HCT116 (cell line): ENCODE data around the gene CTAGE1. TPM values are rescaled to one million over a fixed set of nuclear protein-coding genes. Genes with fewer than 3 reads are reported as not detected.

ENCODE experiments used
- ATAC-seq: fragments of 200-7000 bp; cut with Tn5 transposase; 2 replicates; pipeline ENCODE4 v1.9.1; 2020; ENCODE audit warnings: mild to moderate bottlenecking, moderate library complexity
- BruUV-seq: library from RNA; stranded (reverse); fragments of 400-500 nt; replicated peaks from 2 replicates; lab custom pipeline; 2021; lab: Mats Ljungman, UMichigan
- CTCF ChIA-PET: fragments of 300-600 bp; sonication (Branson Sonifier 250); formaldehyde crosslinking; loops from one replicate; lab custom pipeline; 2021; ENCODE audit warnings: antibody characterized with exemption; lab: Charles Lee
- POLR2A ChIA-PET: fragments of 300-600, 350-600 bp; sonication (Branson Sonifier 250); formaldehyde crosslinking; loops from one replicate; lab custom pipeline; 2021; ENCODE audit warnings: antibody characterized with exemption; lab: Charles Lee
- RAD21 ChIA-PET, 2 experiments: fragments of 300-600 bp; sonication (Branson Sonifier 250); formaldehyde crosslinking; loops; one replicate each; lab custom pipeline; 2023; ENCODE audit warnings: low total read pairs in 2 of 2; ENCODE audit not compliant: uncharacterized antibody in 2 of 2, unreplicated experiment in 2 of 2, low non-redundant PET in 1 of 2; lab: Charles Lee
- DNase-seq: peaks from one replicate; pipeline ENCODE4 v3.0.0-alpha.2; 2010; ENCODE audit warnings: low read depth, low spot score
- H2AFZ ChIP-seq: fragments of 200-600 bp; shearing (Covaris generic), sonication (generic); 2 replicates; pipeline ENCODE4 v1.6.1; 2017; ENCODE audit warnings: low read depth, mixed run types, mixed read lengths, antibody characterized with exemption, low read length; ENCODE audit not compliant: poor library complexity, severe bottlenecking
- H3K27ac ChIP-seq: 2 replicates; pipeline ENCODE4 v1.5.1; 2012; ENCODE audit warnings: low read depth, low read length
- H3K27me3 ChIP-seq: fragments of 200-600 bp; sonication (generic); 2 replicates; pipeline ENCODE4 v1.6.1; 2016; ENCODE audit warnings: mixed run types, low read length, mixed read lengths; ENCODE audit not compliant: insufficient read depth
- H3K36me3 ChIP-seq, 2 experiments: fragments of 200-500 bp in 1 of 2; fragments of 200-600 bp in 1 of 2; sonication (Bioruptor generic) in 1 of 2; sonication (generic) in 1 of 2; 2 replicates each; pipeline versions ENCODE4 v1.5.1 to v1.6.1; 2014 to 2016; ENCODE audit warnings: low read length in 2 of 2, inconsistent platforms in 1 of 2, mixed read lengths in 1 of 2, mixed run types in 1 of 2; ENCODE audit not compliant: insufficient read depth in 2 of 2, control insufficient read depth in 1 of 2
- H3K4me1 ChIP-seq, 2 experiments: fragments of 200-600 bp in 1 of 2; sonication (generic) in 1 of 2; 2 replicates each; pipeline versions ENCODE4 v1.5.1 to v1.6.1; 2012 to 2017; ENCODE audit warnings: low read length in 2 of 2, inconsistent platforms in 1 of 2, mild to moderate bottlenecking in 1 of 2, mixed read lengths in 1 of 2, mixed run types in 1 of 2, moderate library complexity in 1 of 2; ENCODE audit not compliant: insufficient read depth in 2 of 2, control insufficient read depth in 1 of 2
- H3K4me2 ChIP-seq: fragments of 200-600 bp; sonication (generic); 2 replicates; pipeline ENCODE4 v1.6.1; 2017; ENCODE audit warnings: mixed run types, low read length, mixed read lengths
- H3K4me3 ChIP-seq, 2 experiments: fragments of 200-600 bp in 1 of 2; sonication (generic) in 1 of 2; replicated peaks in 1 of 2; 2 replicates each; pipeline ENCODE4 v1.5.1; 2011 to 2016; ENCODE audit warnings: low read length in 2 of 2, control low read depth in 1 of 2, low read depth in 1 of 2, mild to moderate bottlenecking in 1 of 2, mixed read lengths in 1 of 2, mixed run types in 1 of 2
- H3K79me2 ChIP-seq: fragments of 200-600 bp; sonication (generic); 2 replicates; pipeline ENCODE4 v1.6.1; 2017; ENCODE audit warnings: mild to moderate bottlenecking, mixed run types, low read length, moderate library complexity, mixed read lengths; ENCODE audit not compliant: insufficient read depth
- H3K9ac ChIP-seq: fragments of 200-600 bp; sonication (generic); 2 replicates; pipeline ENCODE4 v1.6.1; 2016; ENCODE audit warnings: low read length, mixed read lengths
- H3K9me2 ChIP-seq: fragments of 200-600 bp; sonication (generic), shearing (Covaris generic); 2 replicates; pipeline ENCODE4 v1.6.1; 2017; ENCODE audit warnings: mixed run types, mild to moderate bottlenecking, moderate library complexity; ENCODE audit not compliant: insufficient read depth
- H3K9me3 ChIP-seq, 2 experiments: fragments of 200-500 bp in 1 of 2; fragments of 200-600 bp in 1 of 2; sonication (Bioruptor generic) in 1 of 2; sonication (generic) in 1 of 2; 2 replicates each; pipeline ENCODE4 v1.6.1; 2014 to 2017; ENCODE audit warnings: low read length in 2 of 2, mixed read lengths in 2 of 2, inconsistent platforms in 1 of 2, low read depth in 1 of 2, mild to moderate bottlenecking in 1 of 2, mixed run types in 1 of 2, moderate library complexity in 1 of 2; ENCODE audit not compliant: control insufficient read depth in 1 of 2, insufficient read depth in 1 of 2
- H4K20me1 ChIP-seq: fragments of 200-600 bp; sonication (generic), shearing (Covaris generic); 2 replicates; pipeline ENCODE4 v1.6.1; 2017; ENCODE audit warnings: mixed run types, mild to moderate bottlenecking, moderate library complexity; ENCODE audit not compliant: insufficient read depth
- CBX3 ChIP-seq: IDR thresholded peaks from 2 replicates; pipeline ENCODE4 v1.6.1; 2012; ENCODE audit warnings: low read depth
- EGR1 ChIP-seq: IDR thresholded peaks from 2 replicates; pipeline ENCODE4 v1.6.1; 2012; ENCODE audit warnings: low read depth
- ELF1 ChIP-seq: IDR thresholded peaks from 2 replicates; pipeline ENCODE4 v1.6.1; 2012; ENCODE audit warnings: low read depth, borderline replicate concordance
- EZH2 ChIP-seq: fragments of 200-600 bp; sonication (generic); IDR thresholded peaks from 2 replicates; pipeline ENCODE4 v1.6.1; 2017; ENCODE audit warnings: antibody characterized with exemption, mixed run types
- EZH2phosphoT487 ChIP-seq: fragments of 200-600 bp; IDR thresholded peaks from 2 replicates; pipeline ENCODE4 v1.6.1; 2018; ENCODE audit warnings: antibody characterized with exemption, borderline replicate concordance
- JUND ChIP-seq: IDR thresholded peaks from 2 replicates; pipeline ENCODE4 v1.6.1; 2012
- POLR2A ChIP-seq: IDR thresholded peaks from 2 replicates; pipeline ENCODE4 v1.7.0; 2011; ENCODE audit warnings: borderline replicate concordance; ENCODE audit not compliant: insufficient read depth, insufficient read length; ENCODE audit errors: extremely low read depth
- SIN3A ChIP-seq: IDR thresholded peaks from 2 replicates; pipeline ENCODE4 v1.6.1; 2012; ENCODE audit warnings: low read depth
- SP1 ChIP-seq: IDR thresholded peaks from 2 replicates; pipeline ENCODE4 v1.6.1; 2012; ENCODE audit warnings: low read depth
- SRF ChIP-seq: IDR thresholded peaks from 2 replicates; pipeline ENCODE4 v1.6.1; 2012; ENCODE audit warnings: low read depth
- TCF7L2 ChIP-seq: IDR thresholded peaks from 2 replicates; pipeline ENCODE4 v1.7.0; 2011; ENCODE audit warnings: borderline replicate concordance, inconsistent platforms; ENCODE audit not compliant: insufficient read depth, insufficient read length; ENCODE audit errors: extremely low read depth
- YY1 ChIP-seq: IDR thresholded peaks from 2 replicates; pipeline ENCODE4 v1.6.1; 2011; ENCODE audit warnings: low read length, low read depth, moderate library complexity, mild to moderate bottlenecking; ENCODE audit not compliant: insufficient replicate concordance; ENCODE audit errors: extremely low read depth
- ZFX ChIP-seq: fragments of 450-650 bp; IDR thresholded peaks from 2 replicates; pipeline ENCODE4 v1.6.1; 2017
- ZNF274 ChIP-seq: fragments of 200-500 bp; sonication (Bioruptor generic); IDR thresholded peaks from 2 replicates; pipeline ENCODE4 v1.6.1; 2014; ENCODE audit warnings: mild to moderate bottlenecking, low read depth, low read length, inconsistent platforms
- intact Hi-C: fragments of 100-400 bp; cut with micrococcal nuclease; formaldehyde crosslinking; loops from 2 replicates; pipeline ENCODE4 v1.10.0; 2022
- total RNA-seq: library from RNA; stranded (reverse); gene quantifications from one replicate; pipeline ENCODE4 v1.2.1, GENCODE V29; 2021; ENCODE audit not compliant: unreplicated experiment
- TF ChIP-seq, protein P1 (sequence below), 3 experiments: fragments of 200-600 bp in 1 of 3; sonication (generic) in 1 of 3; IDR thresholded peaks in 2 of 3; conservative IDR thresholded peaks in 1 of 3; 2 replicates each; pipeline ENCODE4 v1.5.1; 2012 to 2017; ENCODE audit warnings: low read depth in 2 of 3, low read length in 2 of 3, antibody characterized with exemption in 1 of 3, borderline replicate concordance in 1 of 3, control low read depth in 1 of 3, mild to moderate bottlenecking in 1 of 3, mixed read lengths in 1 of 3, mixed run types in 1 of 3, moderate library complexity in 1 of 3; ENCODE audit not compliant: insufficient read depth in 1 of 3
- TF ChIP-seq, protein P2 (sequence below): IDR thresholded peaks from 2 replicates; pipeline ENCODE4 v1.6.1; 2011; ENCODE audit warnings: mild to moderate bottlenecking, low read length, moderate library complexity; ENCODE audit not compliant: insufficient replicate concordance; ENCODE audit errors: extremely low read depth
- TF ChIP-seq, protein P3 (sequence below): IDR thresholded peaks from 2 replicates; pipeline ENCODE4 v1.6.1; 2012

Gene CTAGE1
- total RNA-seq, 1 experiment from 2014 or later, result not detected

DNA sequence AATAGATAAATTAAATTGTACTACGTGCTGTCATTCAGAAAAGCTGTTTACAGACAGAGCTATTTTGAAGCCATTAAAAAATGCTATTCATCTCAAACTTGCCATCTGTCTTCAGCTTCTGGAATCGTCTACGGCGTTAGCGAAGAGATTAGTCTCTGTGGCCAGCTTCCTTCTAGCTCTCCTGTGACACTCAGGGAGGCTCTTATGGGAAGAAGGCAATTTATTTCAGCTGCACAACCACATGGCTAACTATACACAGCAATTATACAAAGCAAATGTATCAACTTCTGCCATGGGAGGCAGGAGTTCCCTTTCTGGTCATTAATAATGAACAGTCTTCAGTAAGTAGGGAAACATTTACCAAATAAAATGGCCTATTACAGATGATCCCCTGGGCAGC, 6.3 kb downstream of the CTAGE1 start:
- no peaks in the 10 kb centered on the region for H3K79me2 ChIP-seq
- TF ChIP-seq, protein P1, sequence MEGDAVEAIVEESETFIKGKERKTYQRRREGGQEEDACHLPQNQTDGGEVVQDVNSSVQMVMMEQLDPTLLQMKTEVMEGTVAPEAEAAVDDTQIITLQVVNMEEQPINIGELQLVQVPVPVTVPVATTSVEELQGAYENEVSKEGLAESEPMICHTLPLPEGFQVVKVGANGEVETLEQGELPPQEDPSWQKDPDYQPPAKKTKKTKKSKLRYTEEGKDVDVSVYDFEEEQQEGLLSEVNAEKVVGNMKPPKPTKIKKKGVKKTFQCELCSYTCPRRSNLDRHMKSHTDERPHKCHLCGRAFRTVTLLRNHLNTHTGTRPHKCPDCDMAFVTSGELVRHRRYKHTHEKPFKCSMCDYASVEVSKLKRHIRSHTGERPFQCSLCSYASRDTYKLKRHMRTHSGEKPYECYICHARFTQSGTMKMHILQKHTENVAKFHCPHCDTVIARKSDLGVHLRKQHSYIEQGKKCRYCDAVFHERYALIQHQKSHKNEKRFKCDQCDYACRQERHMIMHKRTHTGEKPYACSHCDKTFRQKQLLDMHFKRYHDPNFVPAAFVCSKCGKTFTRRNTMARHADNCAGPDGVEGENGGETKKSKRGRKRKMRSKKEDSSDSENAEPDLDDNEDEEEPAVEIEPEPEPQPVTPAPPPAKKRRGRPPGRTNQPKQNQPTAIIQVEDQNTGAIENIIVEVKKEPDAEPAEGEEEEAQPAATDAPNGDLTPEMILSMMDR (IDR thresholded peaks at IDR 0.05 in 2 of 3, conservative IDR thresholded peaks at IDR 0.05 in 1 of 3; ENCODE audit: borderline replicate concordance in 1 of 3, insufficient read depth in 1 of 3, low read depth in 2 of 3, low read length in 2 of 3), result no peak
- TF ChIP-seq, protein P2, sequence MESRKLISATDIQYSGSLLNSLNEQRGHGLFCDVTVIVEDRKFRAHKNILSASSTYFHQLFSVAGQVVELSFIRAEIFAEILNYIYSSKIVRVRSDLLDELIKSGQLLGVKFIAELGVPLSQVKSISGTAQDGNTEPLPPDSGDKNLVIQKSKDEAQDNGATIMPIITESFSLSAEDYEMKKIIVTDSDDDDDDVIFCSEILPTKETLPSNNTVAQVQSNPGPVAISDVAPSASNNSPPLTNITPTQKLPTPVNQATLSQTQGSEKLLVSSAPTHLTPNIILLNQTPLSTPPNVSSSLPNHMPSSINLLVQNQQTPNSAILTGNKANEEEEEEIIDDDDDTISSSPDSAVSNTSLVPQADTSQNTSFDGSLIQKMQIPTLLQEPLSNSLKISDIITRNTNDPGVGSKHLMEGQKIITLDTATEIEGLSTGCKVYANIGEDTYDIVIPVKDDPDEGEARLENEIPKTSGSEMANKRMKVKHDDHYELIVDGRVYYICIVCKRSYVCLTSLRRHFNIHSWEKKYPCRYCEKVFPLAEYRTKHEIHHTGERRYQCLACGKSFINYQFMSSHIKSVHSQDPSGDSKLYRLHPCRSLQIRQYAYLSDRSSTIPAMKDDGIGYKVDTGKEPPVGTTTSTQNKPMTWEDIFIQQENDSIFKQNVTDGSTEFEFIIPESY, result no peak
- no peak for TF ChIP-seq ZFX
- no peak for TF ChIP-seq SP1
- TF ChIP-seq, protein P3, sequence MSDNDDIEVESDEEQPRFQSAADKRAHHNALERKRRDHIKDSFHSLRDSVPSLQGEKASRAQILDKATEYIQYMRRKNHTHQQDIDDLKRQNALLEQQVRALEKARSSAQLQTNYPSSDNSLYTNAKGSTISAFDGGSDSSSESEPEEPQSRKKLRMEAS, result no peak
- no peak for TF ChIP-seq EGR1
- TF ChIP-seq EZH2phosphoT487, result no peak
- TF ChIP-seq ELF1, result no peak
- no peak for TF ChIP-seq ZNF274
- TF ChIP-seq YY1, result no peak
- TF ChIP-seq JUND, result no peak
- no peak for TF ChIP-seq SIN3A
- TF ChIP-seq SRF, result no peak
- TF ChIP-seq POLR2A, result no peak
- TF ChIP-seq CBX3, result no peak
- no peak for TF ChIP-seq TCF7L2
- no peak for TF ChIP-seq EZH2
- TF ChIP-seq, all 23 proteins: peak for 0
- no TSS peak for BruUV-seq
- DNase-seq (no peak), ATAC-seq (no peak)
- no peaks in the 10 kb centered on the region for H4K20me1 ChIP-seq
- POLR2A ChIA-PET, result no interaction called here
- H3K9ac ChIP-seq, result no peak overlapping the region
- CTCF ChIA-PET, result no interaction called here
- H3K4me3 ChIP-seq, result no peak overlapping the region
- intact Hi-C loops, result no loop called here
- H3K4me2 ChIP-seq, result no peak overlapping the region
- no peak overlapping the region for H3K27ac ChIP-seq
- no peaks in the 10 kb centered on the region for H3K9me2 ChIP-seq
- H3K27me3 ChIP-seq, result no peaks in the 10 kb centered on the region
- no peaks in the 10 kb centered on the region for H3K9me3 ChIP-seq
- no peaks in the 10 kb centered on the region for H3K36me3 ChIP-seq
- RAD21 ChIA-PET, result no interaction called here
- no peak overlapping the region for H2AFZ ChIP-seq
- no peaks in the 10 kb centered on the region for H3K4me1 ChIP-seq
